ENCODE measurements around the gene TNRC18. TPM values are rescaled to one million over a fixed set of nuclear protein-coding genes. Genes with fewer than 3 reads are reported as not detected.

Gene TNRC18
- polyA plus RNA-seq, 1 donor from 2014 or later = 23.6 TPM

- H3K4me2 ChIP-seq (ENCODE audit: low read length) = peak overlapping the region; percentile 30
- H3K36me3 ChIP-seq (ENCODE audit: insufficient read depth, low read length) = no peaks in the 10 kb centered on the region
- H3K9me3 ChIP-seq (ENCODE audit: low read length) = no peaks in the 10 kb centered on the region
- H4K20me1 ChIP-seq (ENCODE audit: insufficient read depth) = peaks cover 6% of the 10 kb centered on the region
- peak overlapping the region; percentile 99 for H3K27ac ChIP-seq (ENCODE audit: low read length)
- no peak overlapping the region for H2AFZ ChIP-seq (ENCODE audit: low read depth, low read length)
- H3K9ac ChIP-seq (ENCODE audit: low read length) = peak overlapping the region; percentile 99
- peaks cover 2% of the 10 kb centered on the region for H3F3A ChIP-seq (ENCODE audit: insufficient read depth, low read length, poor library complexity, severe bottlenecking)
- peak overlapping the region; percentile 80 for H3K4me3 ChIP-seq (ENCODE audit: low read length)
- TF ChIP-seq EP300 (conservative IDR thresholded peaks at IDR 0.05; ENCODE audit: poor library complexity, severe bottlenecking) (no peak), EZH2 (IDR thresholded peaks at IDR 0.05; ENCODE audit: borderline replicate concordance, insufficient read depth, low read length, poor library complexity, severe bottlenecking) (no peak), SMC3 (conservative IDR thresholded peaks at IDR 0.05; ENCODE audit: poor library complexity) (no peak), REST (IDR thresholded peaks at IDR 0.05; ENCODE audit: borderline replicate concordance) (peak; percentile 32)
- H3K79me2 ChIP-seq (replicated peaks; ENCODE audit: insufficient read depth, low read length) = peaks cover 91% of the 10 kb centered on the region
- H3K9me2 ChIP-seq (ENCODE audit: insufficient read depth, low read length) = no peaks in the 10 kb centered on the region
- no peaks in the 10 kb centered on the region for H3K27me3 ChIP-seq (ENCODE audit: insufficient read depth, low read depth, low read length)
Measured at GRCh38 chr7:5420881-5421713, 2.5 kb downstream of the TNRC18 start.

GRCh38 chr7:5420067-5420880 is 3.4 kb downstream of the TNRC18 start:
- H3K9me2 ChIP-seq (ENCODE audit: insufficient read depth, low read length) = no peaks in the 10 kb centered on the region
- no peaks in the 10 kb centered on the region for H3F3A ChIP-seq (ENCODE audit: insufficient read depth, low read length, poor library complexity, severe bottlenecking)
- H2AFZ ChIP-seq (ENCODE audit: low read depth, low read length) = no peak overlapping the region
- peaks cover 90% of the 10 kb centered on the region for H3K79me2 ChIP-seq (replicated peaks; ENCODE audit: insufficient read depth, low read length)
- H3K27me3 ChIP-seq (ENCODE audit: insufficient read depth, low read depth, low read length) = no peaks in the 10 kb centered on the region
- H3K9ac ChIP-seq (ENCODE audit: low read length) = peak overlapping the region; percentile 99
- no peaks in the 10 kb centered on the region for H3K36me3 ChIP-seq (ENCODE audit: insufficient read depth, low read length)
- H3K9me3 ChIP-seq (ENCODE audit: low read length) = no peaks in the 10 kb centered on the region
- peaks cover 6% of the 10 kb centered on the region for H4K20me1 ChIP-seq (ENCODE audit: insufficient read depth)
- no peak for TF ChIP-seq SMC3 (conservative IDR thresholded peaks at IDR 0.05; ENCODE audit: poor library complexity)
- peak; percentile 40 for TF ChIP-seq POLR2AphosphoS5 (IDR thresholded peaks at IDR 0.05)
- H3K27ac ChIP-seq (ENCODE audit: low read length) = peak overlapping the region; percentile 99
- H3K4me2 ChIP-seq (ENCODE audit: low read length) = peak overlapping the region; percentile 100
- H3K4me3 ChIP-seq (ENCODE audit: low read length) = peak overlapping the region; percentile 80

- peak overlapping the region; percentile 99 for H3K9ac ChIP-seq (ENCODE audit: low read length)
- peak overlapping the region; percentile 80 for H3K4me3 ChIP-seq (ENCODE audit: low read length)
Measured at GRCh38 chr7:5419539-5420066, 4.0 kb downstream of the TNRC18 start.

More at GRCh38 chr7:5419539-5420066, 4.0 kb downstream of the TNRC18 start:
- peaks cover 90% of the 10 kb centered on the region for H3K79me2 ChIP-seq (replicated peaks; ENCODE audit: insufficient read depth, low read length)
- no peaks in the 10 kb centered on the region for H3F3A ChIP-seq (ENCODE audit: insufficient read depth, low read length, poor library complexity, severe bottlenecking)
- H3K4me2 ChIP-seq (ENCODE audit: low read length) = peak overlapping the region; percentile 100
- H3K9me3 ChIP-seq (ENCODE audit: low read length) = no peaks in the 10 kb centered on the region
- H3K9me2 ChIP-seq (ENCODE audit: insufficient read depth, low read length) = no peaks in the 10 kb centered on the region
- H3K36me3 ChIP-seq (ENCODE audit: insufficient read depth, low read length) = no peaks in the 10 kb centered on the region
- H3K27me3 ChIP-seq (ENCODE audit: insufficient read depth, low read depth, low read length) = no peaks in the 10 kb centered on the region
- no peak for TF ChIP-seq POLR2AphosphoS5 (IDR thresholded peaks at IDR 0.05)
- H4K20me1 ChIP-seq (ENCODE audit: insufficient read depth) = peaks cover 6% of the 10 kb centered on the region
- peak overlapping the region; percentile 99 for H3K27ac ChIP-seq (ENCODE audit: low read length)
- H2AFZ ChIP-seq (ENCODE audit: low read depth, low read length) = no peak overlapping the region
